GM20000 (cell line): Measurements from ENCODE around the gene TMEM238L.

Experiments
- DNase-seq: peaks from one replicate; pipeline ENCODE4 v3.0.0; 2012; ENCODE audit warnings: low spot score
- TF ChIP-seq, protein P1 (sequence below): IDR thresholded peaks from 2 replicates; pipeline ENCODE4 v1.5.1; 2012; ENCODE audit warnings: mild to moderate bottlenecking, control low read depth; ENCODE audit errors: extremely low read depth, missing control alignments

Gene TMEM238L

DNA sequence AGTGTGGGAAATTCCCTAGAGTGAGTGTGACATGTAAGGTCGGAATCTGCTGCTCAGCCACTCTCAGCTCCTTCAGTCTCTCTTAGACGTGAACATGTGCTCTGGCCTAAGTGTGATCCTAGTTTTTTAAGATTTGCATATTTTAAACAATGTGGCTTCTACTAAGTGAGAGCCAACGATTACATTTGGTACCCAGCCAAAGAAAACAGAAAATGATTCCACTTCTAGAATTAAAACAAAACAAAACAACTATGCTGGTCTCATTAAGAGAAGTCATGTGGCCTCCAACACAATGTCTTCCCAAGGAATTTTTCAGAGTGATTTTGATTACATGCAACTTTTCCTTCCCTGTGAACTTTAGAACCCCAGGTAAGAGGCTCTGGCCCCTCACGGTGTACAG is 10.1 kb downstream of the TMEM238L start:
- TF ChIP-seq, protein P1, sequence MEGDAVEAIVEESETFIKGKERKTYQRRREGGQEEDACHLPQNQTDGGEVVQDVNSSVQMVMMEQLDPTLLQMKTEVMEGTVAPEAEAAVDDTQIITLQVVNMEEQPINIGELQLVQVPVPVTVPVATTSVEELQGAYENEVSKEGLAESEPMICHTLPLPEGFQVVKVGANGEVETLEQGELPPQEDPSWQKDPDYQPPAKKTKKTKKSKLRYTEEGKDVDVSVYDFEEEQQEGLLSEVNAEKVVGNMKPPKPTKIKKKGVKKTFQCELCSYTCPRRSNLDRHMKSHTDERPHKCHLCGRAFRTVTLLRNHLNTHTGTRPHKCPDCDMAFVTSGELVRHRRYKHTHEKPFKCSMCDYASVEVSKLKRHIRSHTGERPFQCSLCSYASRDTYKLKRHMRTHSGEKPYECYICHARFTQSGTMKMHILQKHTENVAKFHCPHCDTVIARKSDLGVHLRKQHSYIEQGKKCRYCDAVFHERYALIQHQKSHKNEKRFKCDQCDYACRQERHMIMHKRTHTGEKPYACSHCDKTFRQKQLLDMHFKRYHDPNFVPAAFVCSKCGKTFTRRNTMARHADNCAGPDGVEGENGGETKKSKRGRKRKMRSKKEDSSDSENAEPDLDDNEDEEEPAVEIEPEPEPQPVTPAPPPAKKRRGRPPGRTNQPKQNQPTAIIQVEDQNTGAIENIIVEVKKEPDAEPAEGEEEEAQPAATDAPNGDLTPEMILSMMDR = no peak
- DNase-seq = no peak

DNA sequence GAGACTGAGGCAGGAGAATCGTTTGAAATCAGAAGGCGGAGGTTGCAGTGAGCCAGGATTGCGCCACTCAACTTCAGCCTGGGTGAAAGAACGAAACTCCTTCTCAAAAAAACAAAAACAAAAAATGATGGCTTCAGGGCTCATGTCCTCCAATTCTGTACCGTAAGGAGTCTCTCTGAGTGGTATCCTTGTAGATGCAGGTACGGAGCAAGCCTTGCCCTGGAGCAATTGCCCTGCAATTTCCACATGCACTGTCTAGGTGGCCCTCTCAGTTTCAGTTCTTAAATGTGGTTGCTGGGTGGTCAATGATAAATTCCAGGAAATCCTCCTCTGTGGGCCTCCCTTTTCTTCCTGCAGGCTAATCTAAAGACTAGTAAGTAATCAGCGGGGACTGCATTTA is 10.6 kb downstream of the TMEM238L start:
- TF ChIP-seq, protein P1 = no peak
- DNase-seq = no peak

DNA sequence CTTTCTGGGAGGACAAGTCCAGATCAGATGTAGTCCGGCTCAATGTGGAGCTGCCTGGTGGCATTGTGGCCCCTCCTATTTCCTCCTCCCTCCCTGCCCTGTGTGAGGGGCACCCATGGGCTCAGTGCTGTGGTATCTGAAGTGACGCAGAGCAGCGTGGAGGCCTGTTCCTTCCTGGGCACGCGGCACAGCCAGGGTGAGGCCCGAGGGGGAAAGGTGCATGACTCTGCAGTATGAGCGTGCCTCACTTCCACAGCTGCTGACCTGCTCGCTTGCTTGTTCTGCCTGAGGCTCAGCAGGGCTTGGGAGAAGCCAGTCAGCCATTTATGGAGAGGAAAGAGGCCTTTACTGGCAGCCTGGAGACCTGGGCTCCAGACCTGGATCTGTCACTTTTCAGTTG is 11.7 kb downstream of the TMEM238L start:
- TF ChIP-seq, protein P1 = no peak
- no peak for DNase-seq

DNA sequence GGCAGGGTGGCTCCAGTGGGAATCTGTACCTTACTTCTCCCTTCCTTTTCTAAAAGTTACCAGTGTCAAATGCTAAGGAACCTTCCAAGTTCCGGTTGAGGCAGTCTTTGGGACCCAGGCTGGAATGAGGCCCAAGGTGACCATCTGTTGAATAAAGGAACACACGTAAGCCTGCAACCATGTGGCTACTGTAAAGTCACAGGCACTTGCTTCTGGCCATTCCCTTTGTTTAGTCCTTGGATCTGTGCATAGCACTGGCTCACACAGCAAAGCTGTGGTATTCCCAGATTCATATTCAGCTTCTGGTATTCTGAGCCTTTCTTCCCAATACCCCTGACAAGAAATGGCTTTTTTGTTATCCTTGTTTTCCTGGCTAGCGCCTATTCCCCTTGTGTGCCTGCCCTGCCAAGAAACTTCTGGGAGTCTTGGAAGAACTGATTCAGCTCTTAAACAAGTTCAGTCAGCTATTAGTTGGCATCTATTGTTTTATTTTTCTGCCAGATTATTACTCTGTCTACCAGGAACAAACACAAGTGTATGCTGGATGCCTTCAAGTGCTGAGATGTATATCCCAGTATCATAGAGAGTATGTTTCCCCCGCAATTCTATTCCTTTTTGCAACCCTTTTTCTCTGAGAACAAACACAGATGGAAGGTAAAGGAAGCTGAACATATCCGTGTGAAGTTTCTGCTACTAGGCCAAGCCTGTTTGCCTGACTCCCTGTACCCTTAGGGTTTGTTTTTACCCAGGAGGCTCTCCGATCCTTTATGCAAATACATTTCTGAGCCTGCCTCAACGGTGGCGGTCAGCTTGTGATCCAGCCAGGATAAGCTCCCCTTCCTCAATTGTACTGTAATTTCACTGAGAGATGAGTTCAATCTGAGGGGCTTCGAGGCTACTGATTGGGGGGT is 13.2 kb downstream of the TMEM238L start:
- TF ChIP-seq, protein P1 = no peak

DNA sequence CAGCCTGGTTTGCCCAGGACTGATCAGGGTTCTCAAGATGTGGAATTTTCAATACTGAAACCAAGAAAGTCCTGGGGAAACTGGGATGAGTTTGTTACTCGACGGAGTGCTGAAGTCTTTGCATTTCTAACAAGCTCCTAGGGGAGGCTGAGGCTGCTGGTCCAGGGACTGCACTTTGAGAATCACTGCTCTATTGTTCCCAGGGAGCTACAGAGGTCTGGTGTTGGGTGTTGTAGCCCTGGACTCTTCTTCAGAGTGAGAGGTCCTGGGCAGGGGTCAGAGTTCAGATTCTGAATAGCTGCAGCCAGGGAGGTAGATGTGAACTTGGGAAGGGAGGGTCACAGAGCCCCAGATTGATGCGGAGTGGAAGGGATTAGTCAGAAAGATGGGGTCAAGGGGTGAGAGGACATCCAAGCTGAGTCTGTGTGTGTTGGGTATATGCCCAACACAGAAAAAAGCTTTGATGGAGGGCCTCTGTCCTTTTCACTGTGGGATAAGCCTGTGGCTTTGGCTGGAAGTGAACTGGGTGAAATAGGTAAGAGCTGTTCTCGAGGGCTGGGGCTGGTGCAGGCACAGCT is 14.1 kb downstream of the TMEM238L start:
- no peak for DNase-seq
- TF ChIP-seq, protein P1 = no peak

More for the DNA sequence above, 13.2 kb downstream of the TMEM238L start:
- no peak for DNase-seq

DNA sequence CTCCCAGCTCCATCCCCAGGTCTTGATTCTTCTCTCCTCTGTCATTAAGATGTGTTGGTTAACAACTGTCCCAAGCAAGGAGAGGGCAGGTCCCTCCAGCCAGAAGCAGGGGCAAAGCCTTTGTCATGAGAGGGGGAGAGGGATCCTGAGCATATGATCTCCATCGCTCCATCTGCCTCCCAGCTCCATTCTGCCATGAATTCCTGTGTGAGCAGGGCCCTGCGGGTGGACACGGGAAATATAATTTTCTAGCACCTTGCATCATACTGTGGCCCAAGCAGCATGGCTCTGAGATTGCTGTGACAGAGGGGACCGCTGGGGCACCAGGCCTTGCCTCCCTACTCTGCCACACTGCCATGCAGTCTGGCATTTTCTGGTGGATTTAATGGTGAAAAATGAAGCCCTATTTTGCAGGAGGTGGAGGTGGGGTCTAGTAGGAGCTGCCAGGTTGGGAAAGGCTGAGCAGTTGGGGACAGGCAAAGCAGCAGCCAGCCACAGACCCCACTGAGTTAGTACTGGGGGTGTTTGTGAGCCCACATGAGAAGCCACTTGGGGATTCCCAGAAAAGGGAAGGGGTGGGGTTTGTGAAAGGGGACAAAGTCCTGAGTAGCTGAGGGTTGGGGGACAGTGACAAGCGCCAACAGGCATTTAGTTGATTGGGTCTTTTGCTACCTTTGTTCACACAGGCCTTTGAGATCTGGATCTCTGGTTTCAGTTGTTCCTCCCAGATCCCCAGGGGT is 16.4 kb downstream of the TMEM238L start:
- TF ChIP-seq, protein P1 = no peak
- DNase-seq = no peak

DNA sequence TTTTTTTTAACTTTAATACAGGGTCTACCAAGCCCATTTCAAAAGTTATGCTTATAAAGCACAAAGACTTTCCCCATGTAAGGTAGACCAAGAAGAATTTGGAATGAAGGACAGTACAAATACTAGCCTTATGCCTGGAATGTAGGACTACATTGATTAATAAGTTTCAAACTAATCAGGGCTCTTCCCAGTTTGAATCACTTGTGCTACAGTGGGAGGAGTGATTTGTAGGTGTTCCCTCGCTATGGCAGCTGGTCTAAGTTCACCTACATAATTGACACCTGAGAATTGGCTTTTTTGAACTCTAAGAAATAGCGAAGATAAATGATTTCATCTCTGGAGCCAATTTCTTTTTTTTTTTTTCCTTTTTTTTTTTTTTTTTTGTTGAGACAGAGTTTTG is 18.6 kb downstream of the TMEM238L start:
- TF ChIP-seq, protein P1 = no peak
- no peak for DNase-seq
